A673 (cell line): ENCODE results near the gene PEA15. TPM values are rescaled to one million over a fixed set of nuclear protein-coding genes. Genes with fewer than 3 reads are reported as not detected.

ENCODE experiments used
- BruUV-seq: library from RNA; stranded (reverse); fragments of 400-500 nt; replicated peaks from 2 replicates; lab custom pipeline; 2021; lab: Mats Ljungman, UMichigan
- CTCF ChIA-PET: fragments of 300-600 bp; sonication (Branson Sonifier 250); formaldehyde crosslinking; loops from one replicate; lab custom pipeline; 2022; ENCODE audit warnings: antibody characterized with exemption; lab: Charles Lee
- POLR2A ChIA-PET: fragments of 300-600 bp; sonication (Branson Sonifier 250); formaldehyde crosslinking; loops from one replicate; lab custom pipeline; 2022; ENCODE audit warnings: antibody characterized with exemption; ENCODE audit not compliant: low non-redundant PET; lab: Charles Lee
- DNase-seq: peaks from one replicate; pipeline ENCODE4 v3.0.0-alpha.2; 2015; ENCODE audit warnings: low spot score
- H3K27ac ChIP-seq: fragments of 200-600 bp; sonication (generic); 2 replicates; pipeline ENCODE4 v1.5.1; 2016; ENCODE audit warnings: mixed run types, low read depth, mild to moderate bottlenecking, mixed read lengths, antibody characterized with exemption, low read length; ENCODE audit not compliant: poor library complexity, severe bottlenecking
- H3K27me3 ChIP-seq: fragments of 200-600 bp; sonication (generic); replicated peaks from 2 replicates; pipeline ENCODE4 v1.6.1; 2017; ENCODE audit warnings: mixed run types, low read depth, mild to moderate bottlenecking, mixed read lengths, antibody characterized with exemption, low read length; ENCODE audit not compliant: insufficient read depth, poor library complexity
- H3K36me3 ChIP-seq: fragments of 200-600 bp; sonication (generic); 2 replicates; pipeline ENCODE4 v1.6.1; 2016; ENCODE audit warnings: mixed run types, mild to moderate bottlenecking, mixed read lengths, antibody characterized with exemption, low read length; ENCODE audit not compliant: insufficient read depth, poor library complexity, severe bottlenecking
- H3K4me1 ChIP-seq: fragments of 200-600 bp; sonication (generic); 2 replicates; pipeline ENCODE4 v1.6.1; 2017; ENCODE audit warnings: mixed run types, mild to moderate bottlenecking, mixed read lengths, antibody characterized with exemption, low read length; ENCODE audit not compliant: insufficient read depth, poor library complexity, severe bottlenecking
- H3K4me3 ChIP-seq: fragments of 200-600 bp; sonication (generic); 2 replicates; pipeline ENCODE4 v1.5.1; 2016; ENCODE audit warnings: low read depth, mixed run types, mild to moderate bottlenecking, mixed read lengths, low read length; ENCODE audit not compliant: poor library complexity, severe bottlenecking
- H3K9me3 ChIP-seq: fragments of 200-600 bp; sonication (generic); 2 replicates; pipeline ENCODE4 v1.6.1; 2016; ENCODE audit warnings: mixed run types, low read depth, mild to moderate bottlenecking, mixed read lengths, antibody characterized with exemption, low read length; ENCODE audit not compliant: poor library complexity, severe bottlenecking
- EZH2 ChIP-seq: fragments of 200-600 bp; sonication (generic); IDR thresholded peaks from 2 replicates; pipeline ENCODE4 v1.6.1; 2017; ENCODE audit warnings: borderline replicate concordance, low read depth, mild to moderate bottlenecking, mixed read lengths, antibody characterized with exemption, low read length; ENCODE audit not compliant: poor library complexity, severe bottlenecking
- intact Hi-C: fragments of 100-400 bp; cut with micrococcal nuclease; formaldehyde crosslinking; loops from one replicate; pipeline ENCODE4 v1.10.0; 2022; ENCODE audit not compliant: unreplicated experiment
- total RNA-seq: library from RNA; stranded (reverse); gene quantifications from 2 replicates; pipeline ENCODE4 v1.2.3, GENCODE V29; 2021
- TF ChIP-seq, protein P1 (sequence below): fragments of 300-800, 200-600 bp; sonication (generic); conservative IDR thresholded peaks from 2 replicates; pipeline ENCODE4 v1.5.1; 2017; ENCODE audit warnings: low read depth, mild to moderate bottlenecking, antibody characterized with exemption, low read length, moderate library complexity, mixed read lengths

The PEA15 gene
- total RNA-seq, 1 experiment from 2014 or later, result 87.7 TPM

DNA sequence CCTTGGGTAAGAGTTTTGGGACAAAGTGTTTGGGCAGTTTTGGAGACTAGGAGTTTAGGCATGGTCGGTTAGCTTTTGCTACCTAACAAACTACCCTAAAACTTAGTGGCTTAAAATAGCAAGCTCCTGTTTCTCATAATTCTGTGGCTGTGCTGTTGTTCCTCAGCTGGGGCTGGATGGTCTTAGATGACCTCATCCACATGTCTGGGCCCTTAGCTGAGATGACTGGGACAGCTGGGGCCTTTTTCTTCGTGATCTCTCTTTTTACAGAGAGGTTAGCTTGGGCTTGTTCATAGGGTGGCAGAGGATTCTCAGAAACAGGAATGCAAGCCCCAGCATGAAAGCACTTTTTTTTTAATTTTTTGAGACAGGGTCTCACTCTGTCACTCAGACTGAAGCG is 47.2 kb upstream of the PEA15 start:
- DNase-seq, result no peak
- Histone ChIP-seq H3K27me3 (no peaks in the 10 kb centered on the region), H3K4me1 (no peaks in the 10 kb centered on the region), H3K9me3 (no peaks in the 10 kb centered on the region), H3K36me3 (no peaks in the 10 kb centered on the region), H3K4me3 (no peak overlapping the region), H3K27ac (no peak overlapping the region)
- intact Hi-C loops, result no loop called here
- no TSS peak for BruUV-seq
- POLR2A ChIA-PET, result no interaction called here
- no peak for TF ChIP-seq EZH2
- TF ChIP-seq, protein P1, sequence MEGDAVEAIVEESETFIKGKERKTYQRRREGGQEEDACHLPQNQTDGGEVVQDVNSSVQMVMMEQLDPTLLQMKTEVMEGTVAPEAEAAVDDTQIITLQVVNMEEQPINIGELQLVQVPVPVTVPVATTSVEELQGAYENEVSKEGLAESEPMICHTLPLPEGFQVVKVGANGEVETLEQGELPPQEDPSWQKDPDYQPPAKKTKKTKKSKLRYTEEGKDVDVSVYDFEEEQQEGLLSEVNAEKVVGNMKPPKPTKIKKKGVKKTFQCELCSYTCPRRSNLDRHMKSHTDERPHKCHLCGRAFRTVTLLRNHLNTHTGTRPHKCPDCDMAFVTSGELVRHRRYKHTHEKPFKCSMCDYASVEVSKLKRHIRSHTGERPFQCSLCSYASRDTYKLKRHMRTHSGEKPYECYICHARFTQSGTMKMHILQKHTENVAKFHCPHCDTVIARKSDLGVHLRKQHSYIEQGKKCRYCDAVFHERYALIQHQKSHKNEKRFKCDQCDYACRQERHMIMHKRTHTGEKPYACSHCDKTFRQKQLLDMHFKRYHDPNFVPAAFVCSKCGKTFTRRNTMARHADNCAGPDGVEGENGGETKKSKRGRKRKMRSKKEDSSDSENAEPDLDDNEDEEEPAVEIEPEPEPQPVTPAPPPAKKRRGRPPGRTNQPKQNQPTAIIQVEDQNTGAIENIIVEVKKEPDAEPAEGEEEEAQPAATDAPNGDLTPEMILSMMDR, result no peak
- CTCF ChIA-PET, result no interaction called here

DNA sequence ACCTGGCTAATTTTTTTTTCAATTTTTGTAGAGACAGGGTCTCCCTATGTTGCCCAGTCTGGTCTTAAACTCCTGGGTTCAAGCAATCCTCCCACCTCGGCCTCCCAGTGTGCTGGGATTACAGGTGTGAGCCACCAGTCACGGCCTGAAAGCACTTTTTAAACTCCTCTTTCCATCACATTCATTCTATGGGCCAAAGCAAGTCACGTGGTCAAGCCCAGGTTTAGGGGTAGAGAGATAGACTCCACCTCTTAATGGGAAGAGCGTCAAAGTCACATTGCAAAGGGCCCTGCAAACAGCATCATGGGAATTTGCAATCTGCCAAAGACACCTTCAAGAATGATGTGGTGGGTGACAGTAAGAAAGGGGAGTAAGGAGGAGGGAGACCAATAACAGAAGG is 46.6 kb upstream of the PEA15 start:
- Histone ChIP-seq H3K27me3 (no peaks in the 10 kb centered on the region), H3K9me3 (no peaks in the 10 kb centered on the region), H3K4me3 (no peak overlapping the region), H3K36me3 (no peaks in the 10 kb centered on the region), H3K4me1 (no peaks in the 10 kb centered on the region), H3K27ac (no peak overlapping the region)
- DNase-seq, result no peak
- POLR2A ChIA-PET, result no interaction called here
- CTCF ChIA-PET, result no interaction called here
- intact Hi-C loops, result no loop called here
- TF ChIP-seq, protein P1, result no peak
- no peak for TF ChIP-seq EZH2
- BruUV-seq, result no TSS peak

DNA sequence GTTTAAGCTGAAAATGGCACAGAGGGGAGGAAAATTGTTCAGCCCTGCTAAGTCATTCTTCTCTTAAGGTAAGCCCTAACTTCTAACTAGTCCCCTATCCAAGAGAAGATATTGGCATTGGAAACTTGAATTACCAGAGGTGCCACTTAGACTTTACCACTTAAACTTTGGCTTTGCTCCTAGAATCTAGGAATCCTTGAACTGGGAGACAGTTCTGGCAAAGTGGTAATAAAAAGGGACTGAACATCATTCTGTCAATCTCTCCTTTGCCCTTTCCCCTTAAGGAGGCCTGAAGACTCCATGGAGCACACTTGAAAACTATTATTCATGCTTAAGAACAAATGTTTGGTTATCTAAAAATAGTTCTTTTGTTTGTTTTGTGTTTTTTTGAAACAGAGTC is 45.3 kb upstream of the PEA15 start:
- DNase-seq, result no peak
- H3K9me3 ChIP-seq, result no peaks in the 10 kb centered on the region
- H3K4me3 ChIP-seq, result no peak overlapping the region
- no peaks in the 10 kb centered on the region for H3K4me1 ChIP-seq
- CTCF ChIA-PET, result no interaction called here
- H3K36me3 ChIP-seq, result no peaks in the 10 kb centered on the region
- BruUV-seq, result no TSS peak
- H3K27me3 ChIP-seq, result no peaks in the 10 kb centered on the region
- intact Hi-C loops, result no loop called here
- no peak overlapping the region for H3K27ac ChIP-seq
- POLR2A ChIA-PET, result no interaction called here
- TF ChIP-seq, protein P1, result no peak
- no peak for TF ChIP-seq EZH2
